ENCODE data around the gene RNF227. TPM values are rescaled to one million over a fixed set of nuclear protein-coding genes. Genes with fewer than 3 reads are reported as not detected.
"Not testable (repeated sequence)": the region's sequence is repeated elsewhere in the genome, so short reads cannot be mapped to it uniquely, and the experiment has no call there.

The RNF227 gene
- total RNA-seq, 2 experiments from 2014 or later = 3.8 to 4.7 TPM

DNA sequence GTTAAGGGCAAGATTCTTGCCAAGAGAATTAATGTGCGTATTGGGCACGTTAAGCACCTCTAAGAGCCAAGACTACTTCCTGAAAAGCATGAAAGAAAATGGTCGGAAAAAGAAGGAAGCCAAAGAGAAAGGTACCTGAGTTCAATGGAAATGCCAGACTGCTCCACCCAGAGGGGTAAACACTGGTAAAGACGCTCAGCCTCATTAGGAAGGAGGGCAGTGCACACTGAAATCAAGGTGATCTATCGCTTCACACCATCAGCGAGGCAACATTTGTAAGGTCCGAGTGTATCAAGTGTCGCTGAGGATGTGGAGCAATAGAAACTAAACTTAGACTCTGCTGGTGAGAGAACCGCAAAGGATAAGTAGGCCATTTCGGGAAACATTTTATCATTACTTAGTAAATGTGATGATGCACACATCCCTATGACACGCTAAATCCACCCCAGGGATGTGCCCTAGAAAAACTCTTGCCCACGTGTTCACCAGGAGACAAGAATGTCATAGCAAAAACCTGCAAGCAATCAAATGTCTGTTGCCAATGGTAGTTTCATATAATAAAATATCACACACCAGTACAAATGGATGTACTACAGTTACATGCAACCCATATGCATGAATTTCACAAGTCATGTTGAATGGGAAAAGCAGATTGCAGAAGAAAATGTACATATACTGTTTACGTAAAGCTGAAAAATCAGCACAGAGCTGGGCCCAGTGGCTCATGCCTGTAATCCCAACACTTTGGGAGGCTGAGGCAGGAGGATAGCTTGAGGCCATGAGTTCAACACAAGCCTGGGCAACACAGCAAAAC lies 39.5 kb upstream of the RNF227 start:
- no peak for TF ChIP-seq EZH2phosphoT487 (IDR thresholded peaks at IDR 0.05; ENCODE audit: borderline replicate concordance, low read depth, low read length)
- TF ChIP-seq, protein P1, sequence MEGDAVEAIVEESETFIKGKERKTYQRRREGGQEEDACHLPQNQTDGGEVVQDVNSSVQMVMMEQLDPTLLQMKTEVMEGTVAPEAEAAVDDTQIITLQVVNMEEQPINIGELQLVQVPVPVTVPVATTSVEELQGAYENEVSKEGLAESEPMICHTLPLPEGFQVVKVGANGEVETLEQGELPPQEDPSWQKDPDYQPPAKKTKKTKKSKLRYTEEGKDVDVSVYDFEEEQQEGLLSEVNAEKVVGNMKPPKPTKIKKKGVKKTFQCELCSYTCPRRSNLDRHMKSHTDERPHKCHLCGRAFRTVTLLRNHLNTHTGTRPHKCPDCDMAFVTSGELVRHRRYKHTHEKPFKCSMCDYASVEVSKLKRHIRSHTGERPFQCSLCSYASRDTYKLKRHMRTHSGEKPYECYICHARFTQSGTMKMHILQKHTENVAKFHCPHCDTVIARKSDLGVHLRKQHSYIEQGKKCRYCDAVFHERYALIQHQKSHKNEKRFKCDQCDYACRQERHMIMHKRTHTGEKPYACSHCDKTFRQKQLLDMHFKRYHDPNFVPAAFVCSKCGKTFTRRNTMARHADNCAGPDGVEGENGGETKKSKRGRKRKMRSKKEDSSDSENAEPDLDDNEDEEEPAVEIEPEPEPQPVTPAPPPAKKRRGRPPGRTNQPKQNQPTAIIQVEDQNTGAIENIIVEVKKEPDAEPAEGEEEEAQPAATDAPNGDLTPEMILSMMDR (conservative IDR thresholded peaks at IDR 0.05; ENCODE audit: low read length) = no peak
- no peaks in the 10 kb centered on the region for H3K9me3 ChIP-seq (ENCODE audit: low read length)

DNA sequence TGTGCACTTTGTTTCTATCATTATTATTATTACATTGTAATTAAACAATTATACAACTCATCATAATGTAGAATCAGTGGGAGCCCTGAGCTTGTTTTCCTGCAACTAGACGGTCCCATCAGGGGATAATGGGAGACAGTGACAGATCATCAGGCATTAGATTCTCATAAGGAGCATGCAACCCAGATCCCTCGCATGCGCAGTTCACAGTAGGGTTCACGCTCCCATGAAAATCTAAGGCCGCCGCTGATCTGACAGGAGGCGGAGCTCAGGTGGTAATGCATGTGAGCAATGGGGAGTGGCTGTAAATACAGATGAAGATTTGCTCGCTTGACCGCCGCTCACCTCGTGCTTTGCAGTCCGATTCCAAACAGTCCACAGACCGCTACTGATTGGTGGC lies 37.2 kb upstream of the RNF227 start:
- H3K79me2 ChIP-seq (ENCODE audit: insufficient read depth, low read depth, low read length); H3K27ac ChIP-seq (ENCODE audit: low read depth, low read length, poor library complexity, severe bottlenecking); H2AFZ ChIP-seq (ENCODE audit: low read length); H3K4me2 ChIP-seq (ENCODE audit: low read length); POLR2A ChIA-PET; H3K9me2 ChIP-seq (ENCODE audit: insufficient read depth, low read length); H3K4me3 ChIP-seq (ENCODE audit: low read depth, low read length, poor library complexity, severe bottlenecking); H3K9me3 ChIP-seq (ENCODE audit: low read length); intact Hi-C loops (cut with micrococcal nuclease; ENCODE audit: unreplicated experiment); H3K4me1 ChIP-seq (ENCODE audit: insufficient read depth, low read length, poor library complexity, severe bottlenecking); DNase-seq (ENCODE audit: low spot score); H4K20me1 ChIP-seq (ENCODE audit: insufficient read depth, low read length); BruUV-seq (replicated peaks): not testable (repeated sequence)
- H3K36me3 ChIP-seq (ENCODE audit: insufficient read depth, low read length) = peaks cover 24% of the 10 kb centered on the region; the same call in 1 of the 2 replicates
- CTCF ChIA-PET (ENCODE audit: unreplicated experiment) = interaction anchor here (0.5 kb wide), 1 partner anchor 35 kb away, joined by 3 read pairs; no protein-coding TSS in a partner anchor

More for the DNA sequence above, 39.5 kb upstream of the RNF227 start:
- POLR2A ChIA-PET = interaction anchor here (0.6 to 0.8 kb wide), 4 partner anchors 22 to 226 kb away, joined by 3 to 6 read pairs (median 4); no protein-coding TSS in a partner anchor
- Histone ChIP-seq H4K20me1 (ENCODE audit: insufficient read depth, low read length) (no peaks in the 10 kb centered on the region), H3K4me2 (ENCODE audit: low read length) (no peak overlapping the region), H3K27ac (ENCODE audit: low read depth, low read length, poor library complexity, severe bottlenecking) (no peak overlapping the region), H3K79me2 (ENCODE audit: insufficient read depth, low read depth, low read length) (no peaks in the 10 kb centered on the region), H3K4me3 (ENCODE audit: low read depth, low read length, poor library complexity, severe bottlenecking) (no peak overlapping the region), H3K9me2 (ENCODE audit: insufficient read depth, low read length) (no peaks in the 10 kb centered on the region), H2AFZ (ENCODE audit: low read length) (no peak overlapping the region), H3K36me3 (ENCODE audit: insufficient read depth, low read length) (peaks cover 1% of the 10 kb centered on the region; the same call in 1 of the 2 replicates), H3K4me1 (ENCODE audit: insufficient read depth, low read length, poor library complexity, severe bottlenecking) (no peaks in the 10 kb centered on the region)
- DNase-seq (ENCODE audit: low spot score) = no peak
- intact Hi-C loops (cut with micrococcal nuclease; ENCODE audit: unreplicated experiment) = no loop called here
- BruUV-seq (replicated peaks) = no TSS peak
- CTCF ChIA-PET (ENCODE audit: unreplicated experiment) = no interaction called here

DNA sequence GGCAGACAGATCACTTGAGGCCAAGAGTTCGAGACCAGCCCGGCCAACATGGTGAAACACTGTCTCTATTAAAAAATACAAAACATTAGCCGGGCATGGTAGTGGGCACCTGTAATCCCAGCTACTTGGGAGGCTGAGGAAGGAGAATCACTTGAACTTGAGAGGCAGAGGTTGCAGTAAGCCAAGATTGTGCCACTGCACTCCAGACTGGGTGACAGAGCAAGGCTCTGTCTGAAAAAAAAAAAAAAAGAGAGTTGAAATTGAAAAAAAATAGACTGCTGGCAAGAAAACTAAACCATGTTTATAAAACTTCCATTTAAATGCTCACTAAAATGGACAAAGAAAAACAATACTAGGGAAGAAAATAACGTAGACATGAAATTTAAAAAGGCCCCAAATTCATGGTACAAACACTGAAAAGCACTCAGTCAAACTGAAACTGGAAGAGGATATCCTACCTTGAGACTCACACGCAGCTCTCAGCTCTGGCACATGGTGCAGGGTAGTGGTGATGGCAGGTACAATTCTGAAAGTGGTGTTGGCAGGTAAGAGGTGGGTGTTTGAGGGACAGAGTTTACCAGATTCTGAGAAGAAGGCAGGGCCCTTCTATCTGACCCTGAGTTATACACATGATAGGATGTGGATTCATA lies 35.2 kb upstream of the RNF227 start:
- Histone ChIP-seq H3K9me2 (ENCODE audit: insufficient read depth, low read length) (no peaks in the 10 kb centered on the region), H3K9me3 (ENCODE audit: low read length) (no peaks in the 10 kb centered on the region), H3K4me3 (ENCODE audit: low read depth, low read length, poor library complexity, severe bottlenecking) (no peak overlapping the region), H3K27ac (ENCODE audit: low read depth, low read length, poor library complexity, severe bottlenecking) (no peak overlapping the region), H4K20me1 (ENCODE audit: insufficient read depth, low read length) (no peaks in the 10 kb centered on the region), H3K4me1 (ENCODE audit: insufficient read depth, low read length, poor library complexity, severe bottlenecking) (no peaks in the 10 kb centered on the region), H2AFZ (ENCODE audit: low read length) (no peak overlapping the region), H3K4me2 (ENCODE audit: low read length) (no peak overlapping the region), H3K36me3 (ENCODE audit: insufficient read depth, low read length) (peaks cover 41% of the 10 kb centered on the region), H3K79me2 (ENCODE audit: insufficient read depth, low read depth, low read length) (no peaks in the 10 kb centered on the region)
- no TSS peak for BruUV-seq (replicated peaks)
- TF ChIP-seq EZH2phosphoT487 (IDR thresholded peaks at IDR 0.05; ENCODE audit: borderline replicate concordance, low read depth, low read length) = no peak
- TF ChIP-seq, protein P1 (conservative IDR thresholded peaks at IDR 0.05; ENCODE audit: low read length) = no peak
- ChIA-PET CTCF (ENCODE audit: unreplicated experiment) (no interaction called here), POLR2A (interaction anchor here (0.6 to 0.7 kb wide), 2 partner anchors 12 to 38 kb away, joined by 3 to 6 read pairs; no protein-coding TSS in a partner anchor)
- intact Hi-C loops (cut with micrococcal nuclease; ENCODE audit: unreplicated experiment) = no loop called here
- no peak for DNase-seq (ENCODE audit: low spot score)

All from OCI-LY7 (cell line).